OCI-M1 (cell line): ENCODE data around the gene SIGLEC9.
A peak's percentile ranks its signal among the peaks of the same experiment; 100 is the strongest.

Experiments used
- DNase-seq: peaks from one replicate; lab custom pipeline; 2025; lab: John Stamatoyannopoulos, UW

Gene SIGLEC9

GRCh38 chr19:51097166-51097738 is 27.5 kb upstream of the SIGLEC9 start:
- DNase-seq, result peak; percentile 57

DNA sequence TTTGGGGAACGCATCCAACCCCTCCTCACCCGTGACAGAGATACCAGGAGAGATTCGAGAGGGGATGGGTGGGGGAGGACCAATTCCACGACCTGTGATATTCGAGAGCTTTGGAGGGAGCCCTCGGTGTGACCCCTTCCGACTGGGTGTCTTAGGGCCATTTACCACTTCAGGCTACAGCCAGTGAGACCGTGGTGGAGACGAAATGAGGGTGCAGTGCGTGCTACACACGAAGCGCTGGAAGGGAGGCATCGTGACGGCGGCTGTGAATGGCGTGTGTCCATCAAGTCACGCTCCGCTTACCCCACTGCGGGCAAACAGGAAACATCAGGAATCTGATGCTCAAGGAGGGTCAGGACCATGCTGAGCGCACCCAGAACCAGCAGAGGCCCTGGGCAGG is 26.9 kb upstream of the SIGLEC9 start:
- no peak for DNase-seq

DNA sequence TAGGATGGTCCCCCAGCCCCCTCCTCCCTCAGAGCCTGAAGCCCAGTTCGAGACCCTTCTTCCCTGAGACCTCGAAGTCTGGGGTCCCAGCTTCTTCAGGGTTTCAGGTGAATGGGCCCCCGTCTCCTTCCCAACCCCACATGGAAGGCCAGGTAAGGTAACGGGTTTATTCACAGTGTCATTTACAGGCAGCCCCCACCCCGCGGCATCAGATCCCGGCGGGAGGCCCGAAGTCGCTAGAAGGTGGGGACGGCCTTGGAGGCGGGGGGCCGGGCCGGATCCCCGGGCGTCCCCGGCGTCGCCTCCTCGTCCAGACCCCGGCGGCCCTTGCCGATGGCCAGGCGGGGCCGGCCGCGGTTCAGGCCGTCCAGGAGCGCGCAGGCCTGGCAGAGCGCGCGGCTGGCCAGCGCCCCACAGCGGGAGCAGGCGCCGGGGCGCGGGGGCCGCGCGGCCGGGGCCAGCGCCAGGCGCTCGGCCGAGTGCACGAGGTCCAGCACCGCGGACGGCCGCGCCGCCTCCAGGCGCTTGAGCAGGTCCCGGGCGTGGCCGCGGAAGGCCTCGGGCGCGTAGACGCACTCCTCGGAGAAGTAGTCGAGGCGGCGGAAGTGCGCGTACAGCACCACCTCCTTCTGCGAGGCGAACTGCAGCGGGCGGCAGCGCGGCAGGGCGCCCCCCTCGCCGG is 26.2 kb upstream of the SIGLEC9 start:
- no peak for DNase-seq

DNA sequence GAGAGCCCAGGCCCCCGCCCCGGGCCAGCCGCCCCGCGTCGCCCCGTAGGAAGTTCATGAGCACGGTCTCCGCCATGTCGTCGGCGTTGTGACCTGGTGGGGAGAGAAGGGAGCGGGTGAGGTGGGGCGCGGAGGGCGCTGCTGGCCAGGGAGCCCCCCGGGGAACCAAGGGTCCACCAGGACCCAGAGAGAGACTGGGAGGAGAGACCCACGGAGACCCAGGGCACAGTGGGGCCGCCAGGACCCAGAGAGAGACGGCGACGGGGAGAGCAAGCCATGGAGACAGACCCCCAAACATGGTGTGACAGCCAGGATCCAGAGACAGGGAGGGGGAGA is 25.7 kb upstream of the SIGLEC9 start:
- no peak for DNase-seq

GRCh38 chr19:51100601-51101000 is 24.1 kb upstream of the SIGLEC9 start:
- no peak for DNase-seq

GRCh38 chr19:51101171-51101865 is 23.4 kb upstream of the SIGLEC9 start:
- DNase-seq, result no peak

GRCh38 chr19:51102991-51103390 is 21.7 kb upstream of the SIGLEC9 start:
- DNase-seq, result no peak

GRCh38 chr19:51103926-51104341 is 20.8 kb upstream of the SIGLEC9 start:
- DNase-seq, result no peak

DNA sequence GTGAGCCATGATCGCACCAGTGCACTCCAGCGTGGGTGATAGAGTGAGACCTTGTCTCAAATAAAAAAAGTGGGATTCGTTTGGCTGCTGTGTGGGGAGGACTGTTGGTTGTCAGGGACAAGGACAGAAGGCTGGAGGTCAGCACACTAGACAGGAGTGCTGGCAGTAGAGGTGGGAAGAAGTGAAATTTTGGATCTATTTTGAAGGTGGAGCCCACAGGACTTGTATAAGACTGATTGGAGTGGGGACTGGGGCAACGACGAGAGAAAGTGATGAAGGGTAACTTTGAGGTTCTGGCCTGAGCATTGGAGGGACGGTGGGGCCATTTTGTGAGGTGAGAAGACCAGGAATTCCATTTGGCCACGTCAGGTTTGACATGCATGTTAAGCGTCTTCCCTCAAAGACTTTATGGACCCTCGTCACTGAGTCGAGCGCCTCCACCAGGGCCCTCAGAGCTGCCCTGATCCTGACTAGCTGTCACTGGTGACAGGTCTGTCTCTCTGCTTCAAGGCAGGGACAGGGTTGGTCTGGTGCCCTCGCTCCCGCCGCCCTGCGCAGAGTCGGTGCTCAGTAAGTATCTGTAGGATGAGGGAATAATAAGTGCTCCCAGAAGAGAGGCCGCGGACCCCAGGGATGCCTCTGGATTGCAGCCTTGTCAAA is 17.2 kb upstream of the SIGLEC9 start:
- DNase-seq, result peak; percentile 81

DNA sequence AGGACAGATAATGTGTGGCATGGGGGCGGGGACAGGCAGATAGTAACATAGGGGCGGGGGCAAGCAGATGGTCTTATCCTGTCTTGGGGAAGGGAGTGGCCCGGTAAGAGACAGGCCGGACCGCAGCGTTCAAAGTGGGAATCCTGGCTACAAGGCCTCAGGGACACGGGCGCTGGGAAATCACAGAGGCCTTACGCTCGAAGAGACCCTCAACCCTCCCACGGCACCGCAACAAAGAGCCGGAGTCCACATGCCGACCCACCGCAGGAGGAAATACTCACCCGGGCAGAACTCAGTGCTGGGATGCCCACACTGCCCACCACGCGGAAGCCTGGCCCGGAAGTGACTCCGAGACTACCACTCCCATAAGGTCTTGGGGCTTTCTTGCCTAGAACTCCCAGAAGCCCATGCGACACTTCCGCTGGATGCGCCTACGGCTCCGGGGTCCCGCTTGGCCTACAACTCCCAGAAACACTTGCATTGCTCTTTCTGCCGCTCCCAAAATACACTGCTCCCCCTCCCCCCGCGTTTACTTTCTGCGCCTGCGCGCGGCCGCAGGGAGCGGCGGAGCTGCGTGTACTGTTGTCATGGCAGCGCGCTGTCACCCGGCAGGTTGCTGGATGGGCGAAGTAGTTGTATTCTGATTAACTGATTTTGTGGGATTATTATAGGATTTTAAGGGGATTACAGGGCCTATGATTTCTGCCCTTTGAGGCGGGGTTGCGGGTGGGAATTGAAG is 16.5 kb upstream of the SIGLEC9 start, which contains the start of gene CTU1:
CTU1 (minus strand) TSS at position 344 of the 739 bp plus-strand sequence. CDS start 3,840 bp downstream, outside the sequence.
- DNase-seq, result peak; percentile 100

- DNase-seq, result no peak
Measured at GRCh38 chr19:51108805-51109146, 15.9 kb upstream of the SIGLEC9 start.

DNA sequence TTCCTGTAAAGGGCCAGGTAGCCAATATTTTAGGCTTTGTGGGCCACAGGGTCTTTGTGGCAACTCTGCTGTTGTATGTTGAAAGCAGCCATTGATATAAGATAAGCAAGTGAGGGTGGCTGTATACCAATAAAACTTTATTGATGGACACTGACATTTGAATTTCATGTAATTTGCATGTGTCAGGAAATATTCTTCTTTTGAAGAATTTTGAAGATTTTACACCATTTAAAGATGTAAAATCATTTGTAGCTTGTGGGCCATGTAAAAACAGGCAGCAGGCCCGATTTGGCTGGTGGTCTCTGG is 14.1 kb upstream of the SIGLEC9 start:
- no peak for DNase-seq

GRCh38 chr19:51111606-51112005 is 13.1 kb upstream of the SIGLEC9 start:
- DNase-seq, result no peak

- no peak for DNase-seq
Measured at GRCh38 chr19:51114087-51114729, 10.5 kb upstream of the SIGLEC9 start.

GRCh38 chr19:51116736-51117286 is 7.9 kb upstream of the SIGLEC9 start:
- no peak for DNase-seq

- no peak for DNase-seq
Measured at GRCh38 chr19:51119101-51119500, 5.6 kb upstream of the SIGLEC9 start.

DNA sequence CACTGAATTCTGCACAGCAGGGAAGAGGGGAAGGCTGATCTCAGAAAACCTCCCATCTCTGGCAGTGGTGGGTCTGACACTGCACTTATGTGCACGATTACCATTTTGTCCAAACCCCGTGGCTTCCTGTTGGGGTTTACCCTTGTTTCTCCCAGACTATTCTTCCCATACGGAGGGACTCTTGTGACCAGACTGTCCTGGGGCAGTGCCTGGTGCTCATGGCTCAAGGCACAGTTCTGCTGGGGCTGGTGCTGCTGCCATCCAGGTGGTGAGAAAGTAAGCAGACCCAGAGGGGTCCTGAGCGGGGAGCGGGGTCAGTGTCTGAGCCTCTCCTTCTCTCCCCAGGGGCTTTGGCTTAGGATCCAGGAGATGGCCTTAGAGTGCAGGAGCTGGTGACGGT is 5.1 kb upstream of the SIGLEC9 start:
- DNase-seq, result no peak

DNA sequence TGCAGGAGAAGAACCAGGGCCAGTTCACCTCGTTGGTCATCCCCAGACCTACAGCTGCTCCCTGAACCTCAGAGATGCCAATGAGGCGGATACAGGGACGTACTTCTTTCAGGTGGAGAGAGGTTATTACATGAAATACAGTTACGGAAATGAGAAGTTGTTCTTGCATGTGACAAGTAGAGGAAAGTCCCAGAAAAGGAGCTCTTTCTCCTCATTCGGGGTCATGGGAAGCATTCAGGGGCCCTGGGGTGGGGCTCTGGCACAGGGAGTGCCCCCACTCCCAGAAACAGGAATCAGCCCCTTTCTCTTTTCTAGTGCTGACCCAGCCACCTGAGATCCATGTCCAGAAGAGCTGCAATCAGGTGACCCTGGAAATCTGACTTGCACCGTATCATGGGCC is 4.5 kb upstream of the SIGLEC9 start:
- DNase-seq, result no peak

DNA sequence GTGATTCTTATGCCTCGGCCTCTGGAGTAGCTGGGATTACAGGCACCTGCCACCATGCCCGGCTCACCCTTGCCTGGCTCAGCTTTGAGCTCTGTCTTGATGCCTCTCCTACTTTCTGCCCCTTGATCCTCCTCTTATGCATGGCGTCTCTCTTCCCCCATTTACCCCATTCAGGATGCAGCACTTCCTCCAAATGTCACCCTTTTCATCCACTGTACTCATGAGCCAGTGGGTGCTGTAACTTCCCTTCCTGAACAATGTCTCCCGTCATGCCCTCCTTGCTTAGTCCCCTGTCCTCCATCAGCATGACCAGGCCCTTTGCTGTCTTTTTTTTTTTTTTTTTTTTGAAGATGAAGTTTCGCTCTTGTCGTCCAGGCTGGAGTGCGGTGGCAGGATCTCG is 3.4 kb upstream of the SIGLEC9 start:
- DNase-seq, result no peak

GRCh38 chr19:51122112-51122981 is 2.4 kb upstream of the SIGLEC9 start:
- DNase-seq, result no peak

- no peak for DNase-seq
Measured at GRCh38 chr19:51123381-51123800, 1.3 kb upstream of the SIGLEC9 start.
